ENCODE results near the gene KATNAL1. TPM values are rescaled to one million over a fixed set of nuclear protein-coding genes. Genes with fewer than 3 reads are reported as not detected.

The KATNAL1 gene
- total RNA-seq, 1 experiment from 2014 or later, result 6.1 TPM

Other genes starting within 250 kb of the KATNAL1 start
- not detected in 2 replicates for gene UBE2L5, start 114.9 kb upstream of the KATNAL1 start, total RNA-seq (2022)
- gene HMGB1, start 158.4 kb upstream of the KATNAL1 start, total RNA-seq (2022), result 302 and 307 TPM in 2 replicates